H1 (cell line): ENCODE data around the gene PEX26. TPM values are rescaled to one million over a fixed set of nuclear protein-coding genes. Genes with fewer than 3 reads are reported as not detected.

Experiments used
- CTCF ChIA-PET: fragments of 300-600 bp; sonication (Branson Sonifier 250); formaldehyde crosslinking; loops from one replicate; lab custom pipeline; 2021; ENCODE audit not compliant: partially characterized antibody; lab: Charles Lee
- POLR2A ChIA-PET: fragments of 300-600 bp; sonication (Branson Sonifier 250); formaldehyde crosslinking; loops from one replicate; lab custom pipeline; 2021; ENCODE audit warnings: inconsistent platforms; ENCODE audit not compliant: partially characterized antibody; lab: Charles Lee
- DNase-seq, 2 experiments: peaks; one replicate each; pipeline versions ENCODE4 v3.0.0 to v3.0.0-alpha.2; 2010 to 2022; ENCODE audit warnings: low spot score in 2 of 2, low read depth in 1 of 2, mixed read lengths in 1 of 2
- FAIRE-seq: peaks from 2 replicates; lab custom pipeline; 2011; peaks lifted over from hg19 to GRCh38; lab: Jason Lieb, UNC
- H2AFZ ChIP-seq: 2 replicates; pipeline ENCODE4 v1.8.1; 2012; ENCODE audit warnings: low read length, inconsistent platforms
- H2AK5ac ChIP-seq: 2 replicates; pipeline ENCODE4 v1.6.1; 2013; ENCODE audit warnings: low read depth, low read length
- H2BK120ac ChIP-seq: replicated peaks from 2 replicates; pipeline ENCODE3; 2013; ENCODE audit warnings: low read depth, low read length, inconsistent platforms
- H2BK12ac ChIP-seq: 2 replicates; pipeline ENCODE4 v1.6.1; 2013; ENCODE audit warnings: low read depth, low read length
- H2BK15ac ChIP-seq: 2 replicates; pipeline ENCODE4 v1.6.1; 2013; ENCODE audit warnings: low read length
- H2BK20ac ChIP-seq: 2 replicates; pipeline ENCODE4 v1.6.1; 2013; ENCODE audit warnings: low read length
- H2BK5ac ChIP-seq: 2 replicates; pipeline ENCODE4 v1.6.1; 2013; ENCODE audit warnings: low read depth, low read length
- H3K14ac ChIP-seq: 2 replicates; pipeline ENCODE4 v1.6.1; 2013; ENCODE audit warnings: inconsistent platforms; ENCODE audit not compliant: insufficient read length
- H3K18ac ChIP-seq: 2 replicates; pipeline ENCODE4 v1.6.1; 2013; ENCODE audit warnings: low read length; ENCODE audit errors: extremely low read depth
- H3K23ac ChIP-seq: 2 replicates; pipeline ENCODE4 v1.6.1; 2013; ENCODE audit warnings: inconsistent platforms; ENCODE audit not compliant: insufficient read length
- H3K23me2 ChIP-seq: 2 replicates; pipeline ENCODE4 v1.6.1; 2013; ENCODE audit warnings: low read depth, low read length
- H3K27ac ChIP-seq: 2 replicates; pipeline ENCODE4 v1.6.1; 2011; ENCODE audit warnings: low read depth, low read length, inconsistent platforms
- H3K27me3 ChIP-seq, 4 experiments: replicated peaks in 1 of 4; 1 replicate in 1 of 4; 2 replicates in 3 of 4; pipeline versions ENCODE4 v1.6.1 to v1.8.1; 2011 to 2013; ENCODE audit warnings: low read length in 3 of 4, mild to moderate bottlenecking in 3 of 4, inconsistent platforms in 2 of 4, mixed read lengths in 2 of 4, moderate library complexity in 1 of 4; ENCODE audit not compliant: control insufficient read depth in 3 of 4, insufficient read depth in 3 of 4; ENCODE audit errors: extremely low read depth in 1 of 4
- H3K36me3 ChIP-seq, 4 experiments: 2 replicates each; pipeline versions ENCODE4 v1.6.1 to v1.8.1; 2011 to 2013; ENCODE audit warnings: mild to moderate bottlenecking in 4 of 4, low read length in 3 of 4, moderate library complexity in 2 of 4, control low read depth in 1 of 4, inconsistent platforms in 1 of 4; ENCODE audit not compliant: insufficient read depth in 4 of 4, control insufficient read depth in 2 of 4
- H3K4ac ChIP-seq: replicated peaks from 2 replicates; pipeline ENCODE3; 2013; ENCODE audit warnings: low read length, low read depth, mixed read lengths, inconsistent platforms; ENCODE audit not compliant: insufficient read length
- H3K4me1 ChIP-seq, 4 experiments: replicated peaks in 1 of 4; 1 replicate in 1 of 4; 2 replicates in 3 of 4; pipeline versions ENCODE4 v1.6.1 to v1.8.1; 2011 to 2013; ENCODE audit warnings: low read length in 3 of 4, inconsistent platforms in 2 of 4, mixed read lengths in 1 of 4; ENCODE audit not compliant: insufficient read depth in 4 of 4, control insufficient read depth in 3 of 4
- H3K4me2 ChIP-seq, 2 experiments: 2 replicates each; pipeline versions ENCODE4 v1.6.1 to v1.8.1; 2011 to 2013; ENCODE audit warnings: low read depth in 2 of 2, low read length in 2 of 2, control low read depth in 1 of 2, inconsistent platforms in 1 of 2, mild to moderate bottlenecking in 1 of 2; ENCODE audit not compliant: insufficient read depth in 1 of 2
- H3K4me3 ChIP-seq, 4 experiments: fragments of 200-600, 300-600 bp in 1 of 4; sonication (generic), shearing (Covaris generic), sonication (Bioruptor Twin) in 1 of 4; 2 replicates each; pipeline versions ENCODE4 v1.5.1 to v1.8.1; 2011 to 2016; ENCODE audit warnings: low read length in 4 of 4, low read depth in 3 of 4, control low read depth in 2 of 4, inconsistent platforms in 2 of 4, mild to moderate bottlenecking in 2 of 4, mixed read lengths in 1 of 4, moderate library complexity in 1 of 4; ENCODE audit not compliant: insufficient read depth in 2 of 4; ENCODE audit errors: extremely low read depth in 1 of 4
- H3K56ac ChIP-seq: replicated peaks from 2 replicates; pipeline ENCODE3; 2013; ENCODE audit warnings: low read depth, mild to moderate bottlenecking, mixed read lengths, low read length, inconsistent platforms; ENCODE audit not compliant: insufficient read length
- H3K79me1 ChIP-seq: 2 replicates; pipeline ENCODE4 v1.6.1; 2013; ENCODE audit warnings: low read depth, low read length, control low read depth
- H3K79me2 ChIP-seq, 2 experiments: 2 replicates each; pipeline versions ENCODE4 v1.6.1 to v1.8.1; 2012 to 2013; ENCODE audit warnings: low read length in 2 of 2, mild to moderate bottlenecking in 2 of 2, inconsistent platforms in 1 of 2; ENCODE audit not compliant: insufficient read depth in 2 of 2, control insufficient read depth in 1 of 2
- H3K9ac ChIP-seq, 4 experiments: replicated peaks in 1 of 4; 1 replicate in 1 of 4; 2 replicates in 3 of 4; pipeline versions ENCODE4 v1.6.1 to v1.8.1; 2011 to 2013; ENCODE audit warnings: low read depth in 3 of 4, low read length in 3 of 4, control low read depth in 2 of 4, mild to moderate bottlenecking in 2 of 4, moderate library complexity in 2 of 4, inconsistent platforms in 1 of 4; ENCODE audit errors: extremely low read depth in 1 of 4
- H3K9me3 ChIP-seq, 2 experiments: 2 replicates each; pipeline versions ENCODE4 v1.6.1 to v1.8.1; 2012 to 2013; ENCODE audit warnings: mild to moderate bottlenecking in 2 of 2, moderate library complexity in 2 of 2, control low read depth in 1 of 2, inconsistent platforms in 1 of 2, low read depth in 1 of 2, low read length in 1 of 2, mixed read lengths in 1 of 2; ENCODE audit not compliant: insufficient read depth in 2 of 2
- H4K20me1 ChIP-seq, 2 experiments: replicated peaks in 1 of 2; 2 replicates each; pipeline versions ENCODE3 to v1.8.1; 2011 to 2013; ENCODE audit warnings: inconsistent platforms in 2 of 2, low read length in 2 of 2, mild to moderate bottlenecking in 1 of 2; ENCODE audit not compliant: insufficient read depth in 2 of 2, control insufficient read depth in 1 of 2
- H4K5ac ChIP-seq: 2 replicates; pipeline ENCODE4 v1.6.1; 2013; ENCODE audit warnings: low read length, low read depth, mixed read lengths, inconsistent platforms; ENCODE audit not compliant: insufficient read length
- H4K8ac ChIP-seq: 2 replicates; pipeline ENCODE4 v1.8.0; 2013; ENCODE audit warnings: mild to moderate bottlenecking, moderate library complexity, low read length, inconsistent platforms; ENCODE audit not compliant: insufficient read depth; ENCODE audit errors: extremely low read depth
- H4K91ac ChIP-seq: replicated peaks from 2 replicates; pipeline ENCODE3; 2013; ENCODE audit warnings: low read length, mixed read lengths, inconsistent platforms; ENCODE audit not compliant: insufficient read length
- ATF3 ChIP-seq: IDR thresholded peaks from 2 replicates; pipeline ENCODE4 v1.6.1; 2011; ENCODE audit warnings: low read depth, mild to moderate bottlenecking, low read length; ENCODE audit not compliant: insufficient read depth
- polyA plus RNA-seq, 7 experiments: library from polyadenylated mRNA; depleted of rRNA in 3 of 7; stranded (reverse) in 5 of 7; unstranded in 2 of 7; fragments of >200 nt in 5 of 7; fragments of 200-250 nt in 2 of 7; gene quantifications; 1 replicate in 5 of 7; 2 replicates in 1 of 7; 4 replicates in 1 of 7; pipeline versions ENCODE4 v1.2.1 to v1.2.3, GENCODE V29; 2011 to 2013; ENCODE audit warnings: missing spikeins in 2 of 7, mixed read lengths in 2 of 7
- total RNA-seq: library from RNA; stranded (reverse); fragmentation: NEBNext Ultra II Directional; extraction: Animal tissue kit (Norgen Biotek cat#: 25700); gene quantifications from 2 replicates; pipeline ENCODE4 v1.2.1, GENCODE V29; 2021

The PEX26 gene
- total and polyA plus RNA-seq, 2 of the 8 experiments (the other 6 are each of a cell fraction or from before 2014, with no cell fraction given), result 33.1 to 49.0 TPM

GRCh38 chr22:18144105-18144504 lies 66.3 kb downstream of the PEX26 start:
- Histone ChIP-seq H2BK15ac (no peak overlapping the region), H4K91ac (no peak overlapping the region), H3K79me1 (no peaks in the 10 kb centered on the region), H3K79me2 (no peaks in the 10 kb centered on the region), H3K36me3 (no peaks in the 10 kb centered on the region), H3K14ac (no peak overlapping the region), H2BK20ac (no peak overlapping the region), H3K23ac (no peak overlapping the region), H2BK120ac (no peak overlapping the region), H4K20me1 (no peaks in the 10 kb centered on the region), H3K56ac (no peak overlapping the region), H2BK12ac (no peak overlapping the region), H3K4me3 (no peak overlapping the region), H2AK5ac (no peak overlapping the region), H3K9me3 (no peaks in the 10 kb centered on the region), H2AFZ (no peak overlapping the region), H2BK5ac (no peak overlapping the region), H4K8ac (no peak overlapping the region), H3K27ac (no peak overlapping the region), H3K4me1 (no peaks in the 10 kb centered on the region), H4K5ac (no peak overlapping the region), H3K27me3 (no peaks in the 10 kb centered on the region; a peak in 2 of 7 replicates), H3K18ac (no peak overlapping the region), H3K4me2 (no peak overlapping the region), H3K4ac (no peak overlapping the region), H3K23me2 (peaks cover 2% of the 10 kb centered on the region; the same call in 1 of the 2 replicates), H3K9ac (no peak overlapping the region)
- POLR2A ChIA-PET, result no interaction called here
- TF ChIP-seq ATF3, result no peak
- DNase-seq, result no peak
- CTCF ChIA-PET, result interaction anchor here (2.6 kb wide), 1 partner anchor 13 kb away, joined by 10 read pairs; no protein-coding TSS in a partner anchor
- no peak for FAIRE-seq
